Lower lobe of right lung (tissue), 2 donors: Measurements from ENCODE around the gene CYTH4. TPM values are rescaled to one million over a fixed set of nuclear protein-coding genes. Genes with fewer than 3 reads are reported as not detected.

Experiments
- ATAC-seq, 2 donors: fragments of 200-7000 bp; cut with Tn5 transposase; one replicate each; pipeline ENCODE4 v1.9.1; 2020 to 2022; ENCODE audit warnings: mild to moderate bottlenecking in 2 of 2, moderate library complexity in 2 of 2
- DNase-seq: peaks from one replicate; pipeline ENCODE4 v3.0.0-alpha.2; 2020
- H3K27ac ChIP-seq: fragments of 200-600 bp; one replicate; pipeline ENCODE4 v1.8.0; 2022
- H3K27me3 ChIP-seq: fragments of 200-600 bp; one replicate; pipeline ENCODE4 v1.8.0; 2022; ENCODE audit warnings: low read depth
- H3K36me3 ChIP-seq: fragments of 200-600 bp; one replicate; pipeline ENCODE4 v1.8.0; 2022; ENCODE audit warnings: mild to moderate bottlenecking
- H3K4me1 ChIP-seq: fragments of 200-600 bp; one replicate; pipeline ENCODE4 v1.8.0; 2022
- H3K4me3 ChIP-seq: fragments of 200-600 bp; one replicate; pipeline ENCODE4 v1.8.0; 2022; ENCODE audit warnings: mild to moderate bottlenecking
- H3K9me3 ChIP-seq: fragments of 200-600 bp; one replicate; pipeline ENCODE4 v1.8.0; 2022
- intact Hi-C: fragments of 100-400 bp; cut with DNase I; formaldehyde crosslinking; loops from one replicate; pipeline ENCODE4 v1.11.0; 2022
- total RNA-seq: library from RNA; stranded (reverse); fragmentation: NEBNext Ultra II Directional; extraction: Animal tissue kit (Norgen Biotek cat#: 25700); gene quantifications from one replicate; pipeline ENCODE4 v1.2.1, GENCODE V29; 2021
- TF ChIP-seq, protein P1 (sequence below): fragments of 200-600 bp; IDR thresholded peaks from one replicate; pipeline ENCODE4 v1.8.0; 2022; ENCODE audit warnings: antibody characterized with exemption, mild to moderate bottlenecking
- donor health status: DM: no; HTN: yes; CAD: no; lungs with severe emphysema.

Gene CYTH4
- total RNA-seq, 1 donor from 2014 or later, result 45.4 TPM

DNA sequence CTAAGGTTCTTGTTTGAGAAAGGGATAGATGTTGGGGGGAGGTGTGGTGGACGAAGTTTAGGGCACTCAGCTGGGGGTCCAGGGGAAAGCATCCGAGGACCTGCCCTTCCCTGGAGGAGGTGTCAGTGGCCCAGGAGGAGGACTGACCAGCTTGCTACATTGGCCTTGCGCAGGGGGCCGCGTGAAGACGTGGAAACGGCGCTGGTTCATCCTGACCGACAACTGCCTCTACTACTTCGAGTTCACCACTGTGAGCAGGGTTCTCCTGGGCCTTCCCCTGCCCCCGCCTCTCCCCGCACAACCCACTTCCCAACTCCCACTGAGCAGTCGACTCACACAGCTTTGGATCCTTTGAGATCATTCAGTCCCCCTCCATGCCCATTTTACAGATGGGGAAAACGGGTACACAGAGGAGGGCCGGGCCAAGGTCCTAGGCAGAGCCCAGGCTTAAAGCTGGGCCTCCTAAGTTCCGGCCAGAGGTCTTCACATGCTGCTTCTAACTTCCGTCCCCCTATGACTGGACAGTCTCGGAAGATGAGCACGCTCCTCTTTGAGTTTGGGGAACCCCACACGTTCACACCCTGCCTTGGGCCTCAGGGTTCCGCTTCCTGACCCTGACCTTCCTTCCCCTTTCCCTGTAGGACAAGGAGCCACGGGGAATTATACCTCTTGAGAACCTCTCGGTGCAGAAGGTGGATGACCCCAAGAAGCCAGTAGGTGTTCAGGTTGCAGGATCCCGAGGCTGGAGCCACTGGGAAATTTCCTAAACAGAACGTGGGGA is 28.7 kb downstream of the CYTH4 start:
- peaks cover 3% of the 10 kb centered on the region for H3K27me3 ChIP-seq
- peaks cover 70% of the 10 kb centered on the region for H3K4me1 ChIP-seq
- H3K27ac ChIP-seq, result peak overlapping the region; percentile 36
- no peak overlapping the region for H3K4me3 ChIP-seq
- peak; percentile 44 to 51 for ATAC-seq
- no peaks in the 10 kb centered on the region for H3K36me3 ChIP-seq
- peak; percentile 75 for DNase-seq
- H3K9me3 ChIP-seq, result no peaks in the 10 kb centered on the region
- TF ChIP-seq, protein P1, sequence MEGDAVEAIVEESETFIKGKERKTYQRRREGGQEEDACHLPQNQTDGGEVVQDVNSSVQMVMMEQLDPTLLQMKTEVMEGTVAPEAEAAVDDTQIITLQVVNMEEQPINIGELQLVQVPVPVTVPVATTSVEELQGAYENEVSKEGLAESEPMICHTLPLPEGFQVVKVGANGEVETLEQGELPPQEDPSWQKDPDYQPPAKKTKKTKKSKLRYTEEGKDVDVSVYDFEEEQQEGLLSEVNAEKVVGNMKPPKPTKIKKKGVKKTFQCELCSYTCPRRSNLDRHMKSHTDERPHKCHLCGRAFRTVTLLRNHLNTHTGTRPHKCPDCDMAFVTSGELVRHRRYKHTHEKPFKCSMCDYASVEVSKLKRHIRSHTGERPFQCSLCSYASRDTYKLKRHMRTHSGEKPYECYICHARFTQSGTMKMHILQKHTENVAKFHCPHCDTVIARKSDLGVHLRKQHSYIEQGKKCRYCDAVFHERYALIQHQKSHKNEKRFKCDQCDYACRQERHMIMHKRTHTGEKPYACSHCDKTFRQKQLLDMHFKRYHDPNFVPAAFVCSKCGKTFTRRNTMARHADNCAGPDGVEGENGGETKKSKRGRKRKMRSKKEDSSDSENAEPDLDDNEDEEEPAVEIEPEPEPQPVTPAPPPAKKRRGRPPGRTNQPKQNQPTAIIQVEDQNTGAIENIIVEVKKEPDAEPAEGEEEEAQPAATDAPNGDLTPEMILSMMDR, result no peak
- intact Hi-C loops, result no loop called here

DNA sequence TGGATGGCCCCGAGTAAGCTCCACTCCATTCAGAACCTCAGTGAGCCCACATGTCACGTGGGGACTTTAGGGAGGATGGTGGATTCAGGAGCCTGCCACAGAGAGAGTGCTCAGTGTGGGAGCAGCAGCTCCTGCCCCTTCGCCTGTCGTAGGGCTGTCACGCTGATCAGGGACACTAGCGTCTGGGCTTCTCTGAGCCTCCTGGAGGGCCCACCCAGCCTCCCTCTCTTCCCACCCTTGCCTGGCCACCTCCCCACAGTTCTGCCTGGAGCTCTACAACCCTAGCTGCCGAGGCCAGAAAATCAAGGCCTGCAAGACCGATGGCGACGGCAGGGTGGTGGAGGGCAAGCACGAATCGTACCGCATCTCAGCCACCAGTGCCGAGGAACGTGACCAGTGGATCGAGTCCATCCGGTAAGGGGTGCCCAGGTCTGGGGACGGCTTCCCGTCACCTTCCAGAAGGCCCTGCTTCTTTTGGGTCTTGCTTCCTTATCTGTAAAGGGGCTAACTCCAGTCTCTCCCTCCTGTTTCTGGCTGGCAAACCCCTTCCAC is 29.5 kb downstream of the CYTH4 start:
- TF ChIP-seq, protein P1, result no peak
- intact Hi-C loops, result no loop called here
- DNase-seq, result no peak
- H3K9me3 ChIP-seq, result no peaks in the 10 kb centered on the region
- no peak overlapping the region for H3K4me3 ChIP-seq
- no peaks in the 10 kb centered on the region for H3K36me3 ChIP-seq
- H3K27ac ChIP-seq, result peak overlapping the region; percentile 36
- ATAC-seq, result no peak
- peaks cover 3% of the 10 kb centered on the region for H3K27me3 ChIP-seq
- peaks cover 62% of the 10 kb centered on the region for H3K4me1 ChIP-seq

- DNase-seq (no peak), ATAC-seq (no peak)
- Histone ChIP-seq H3K27ac (no peak overlapping the region), H3K36me3 (no peaks in the 10 kb centered on the region), H3K9me3 (no peaks in the 10 kb centered on the region), H3K27me3 (peaks cover 3% of the 10 kb centered on the region), H3K4me3 (no peak overlapping the region), H3K4me1 (peaks cover 54% of the 10 kb centered on the region)
- intact Hi-C loops, result no loop called here
- TF ChIP-seq, protein P1, result no peak
Observed at GRCh38 chr22:37312549-37313183, 30.4 kb downstream of the CYTH4 start.

- ATAC-seq (no peak), DNase-seq (no peak)
- TF ChIP-seq, protein P1, result no peak
- Histone ChIP-seq H3K4me3 (no peak overlapping the region), H3K9me3 (no peaks in the 10 kb centered on the region), H3K27me3 (peaks cover 3% of the 10 kb centered on the region), H3K36me3 (no peaks in the 10 kb centered on the region), H3K27ac (no peak overlapping the region), H3K4me1 (peaks cover 44% of the 10 kb centered on the region)
- intact Hi-C loops, result no loop called here
Observed at GRCh38 chr22:37313376-37314314, 31.3 kb downstream of the CYTH4 start.
